Adrenal gland (tissue), 12 donors: ENCODE measurements around the gene LTA4H. TPM values are rescaled to one million over a fixed set of nuclear protein-coding genes. Genes with fewer than 3 reads are reported as not detected.

ENCODE experiments used
- DNase-seq, 7 donors: peaks; one replicate each; pipeline ENCODE4 v3.0.0-alpha.2; 2019 to 2020
- H3K27ac ChIP-seq, 5 donors: fragments of 200-600 bp; sonication (generic) in 4 of 5; 1 replicate in 3 of 5; 2 replicates in 2 of 5; pipeline versions ENCODE4 v1.5.1 to v1.8.0; 2016 to 2020; ENCODE audit warnings: mild to moderate bottlenecking in 1 of 5
- H3K27me3 ChIP-seq: fragments of 200-600 bp; 2 replicates; pipeline ENCODE4 v1.8.0; 2021
- H3K36me3 ChIP-seq, 2 donors: fragments of 200-600 bp; replicated peaks in 1 of 2; 1 replicate in 1 of 2; 2 replicates in 1 of 2; pipeline versions ENCODE4 v1.5.1 to v1.8.0; 2018 to 2022
- H3K4me1 ChIP-seq, 2 donors: fragments of 200-600 bp; replicated peaks in 1 of 2; 1 replicate in 1 of 2; 2 replicates in 1 of 2; pipeline versions ENCODE4 v1.5.1 to v1.8.0; 2018 to 2021
- H3K4me3 ChIP-seq, 4 donors: fragments of 200-600 bp; sonication (generic) in 3 of 4; one replicate each; pipeline ENCODE4 v1.5.1; 2016 to 2018
- H3K9me3 ChIP-seq, 3 donors: fragments of 200-600 bp; sonication (generic) in 1 of 3; replicated peaks in 1 of 3; 1 replicate in 2 of 3; 2 replicates in 1 of 3; pipeline versions ENCODE4 v1.5.1 to v1.8.0; 2016 to 2021
- POLR2A ChIP-seq, 2 donors: fragments of 450-650 bp; IDR thresholded peaks; one replicate each; pipeline ENCODE4 v1.6.1; 2017; ENCODE audit warnings: antibody characterized with exemption in 2 of 2, mild to moderate bottlenecking in 2 of 2, moderate library complexity in 1 of 2
- WGBS, 4 donors: extraction: QIAGEN DNeasy Blood & Tissue Kit in 2 of 4; methylation state at CpG; one replicate each; pipeline versions ENCODE4 v1.1.5 to v1.1.7; 2013 to 2017; 5-methylcytosine and 5-hydroxymethylcytosine counted together
- intact Hi-C, 2 donors: fragments of 100-400 bp; cut with DNase I; formaldehyde crosslinking; loops; one replicate each; pipeline versions ENCODE4 v1.14.1 to v1.15.0; 2022 to 2023
- polyA plus RNA-seq, 3 donors: library from polyadenylated mRNA; stranded (reverse); fragments of 200-250 nt in 2 of 3; fragments of 350-450 nt in 1 of 3; fragmentation: Illumina TruSeq in 1 of 3; extraction: RNeasy Lipid Tissue Mini Kit (QIAGEN cat#74804) in 1 of 3; gene quantifications; one replicate each; pipeline ENCODE4 v1.2.3, GENCODE V29; 2013 to 2014
- total RNA-seq, 9 donors: library from RNA; depleted of rRNA in 4 of 9; stranded (reverse); fragments of >200 nt in 4 of 9; fragments of 120-200 nt in 1 of 9; fragmentation: NEBNext Ultra II Directional in 1 of 9; extraction: Animal tissue kit (Norgen Biotek cat#: 25700) in 1 of 9; gene quantifications; one replicate each; pipeline versions ENCODE4 v1.1.0 to v1.2.4, GENCODE V29; 2013 to 2023
- TF ChIP-seq, protein P1 (sequence below), 6 experiments: fragments of 450-650 bp in 4 of 6; fragments of 200-600 bp in 2 of 6; sonication (generic) in 1 of 6; IDR thresholded peaks; 1 replicate in 5 of 6; 2 replicates in 1 of 6; pipeline versions ENCODE4 v1.5.1 to v1.8.0; 2016 to 2021; ENCODE audit warnings: antibody characterized with exemption in 6 of 6, mild to moderate bottlenecking in 2 of 6, moderate library complexity in 1 of 6
- donor health status: healthy with polysubstance abuse.
- donor health status: Bipolar disorder and iron deficiency.
- donor health status: DM: yes; HTN: yes; CAD: no.
- donor health status: DM: no; HTN: no; CAD: no.
- donor health status: DM: no; HTN: no; CAD: no.
- donor health status: DM: yes; HTN: yes; CAD: no.

Gene LTA4H
- total and polyA plus RNA-seq, 12 donors: 61.8 to 164 (median 97.8) TPM

DNA sequence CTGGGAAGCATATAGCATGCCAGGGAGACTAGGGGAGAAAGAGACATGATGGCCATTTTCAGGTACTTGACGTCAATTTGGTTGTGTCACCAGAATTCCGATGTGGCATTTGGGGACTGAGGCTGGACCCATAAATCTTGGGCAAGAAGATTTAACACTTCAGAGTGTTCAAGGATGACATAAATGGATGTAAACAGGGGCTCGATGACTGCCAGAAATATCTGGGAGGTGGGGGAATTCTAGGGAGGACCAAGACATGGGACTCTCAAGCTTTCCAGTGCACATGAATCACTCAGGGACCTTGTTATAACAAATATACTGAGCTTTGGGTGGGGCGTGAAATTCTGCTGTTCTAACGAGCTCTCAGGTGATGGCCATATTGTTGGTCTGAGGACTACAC is 57.0 kb downstream of the LTA4H start:
- Histone ChIP-seq H3K27ac (no peak overlapping the region), H3K27me3 (no peaks in the 10 kb centered on the region), H3K4me1 (no peaks in the 10 kb centered on the region), H3K4me3 (no peak overlapping the region), H3K36me3 (no peaks in the 10 kb centered on the region), H3K9me3 (no peaks in the 10 kb centered on the region)
- intact Hi-C loops: no loop called here
- 88 to 96% (median 91%) methylated on average over 5 of the region's 5 CpGs for WGBS, 4 donors
- DNase-seq: no peak
- TF ChIP-seq, protein P1, sequence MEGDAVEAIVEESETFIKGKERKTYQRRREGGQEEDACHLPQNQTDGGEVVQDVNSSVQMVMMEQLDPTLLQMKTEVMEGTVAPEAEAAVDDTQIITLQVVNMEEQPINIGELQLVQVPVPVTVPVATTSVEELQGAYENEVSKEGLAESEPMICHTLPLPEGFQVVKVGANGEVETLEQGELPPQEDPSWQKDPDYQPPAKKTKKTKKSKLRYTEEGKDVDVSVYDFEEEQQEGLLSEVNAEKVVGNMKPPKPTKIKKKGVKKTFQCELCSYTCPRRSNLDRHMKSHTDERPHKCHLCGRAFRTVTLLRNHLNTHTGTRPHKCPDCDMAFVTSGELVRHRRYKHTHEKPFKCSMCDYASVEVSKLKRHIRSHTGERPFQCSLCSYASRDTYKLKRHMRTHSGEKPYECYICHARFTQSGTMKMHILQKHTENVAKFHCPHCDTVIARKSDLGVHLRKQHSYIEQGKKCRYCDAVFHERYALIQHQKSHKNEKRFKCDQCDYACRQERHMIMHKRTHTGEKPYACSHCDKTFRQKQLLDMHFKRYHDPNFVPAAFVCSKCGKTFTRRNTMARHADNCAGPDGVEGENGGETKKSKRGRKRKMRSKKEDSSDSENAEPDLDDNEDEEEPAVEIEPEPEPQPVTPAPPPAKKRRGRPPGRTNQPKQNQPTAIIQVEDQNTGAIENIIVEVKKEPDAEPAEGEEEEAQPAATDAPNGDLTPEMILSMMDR (IDR thresholded peaks at IDR 0.05): no peak
- TF ChIP-seq POLR2A (IDR thresholded peaks at IDR 0.05): no peak

DNA sequence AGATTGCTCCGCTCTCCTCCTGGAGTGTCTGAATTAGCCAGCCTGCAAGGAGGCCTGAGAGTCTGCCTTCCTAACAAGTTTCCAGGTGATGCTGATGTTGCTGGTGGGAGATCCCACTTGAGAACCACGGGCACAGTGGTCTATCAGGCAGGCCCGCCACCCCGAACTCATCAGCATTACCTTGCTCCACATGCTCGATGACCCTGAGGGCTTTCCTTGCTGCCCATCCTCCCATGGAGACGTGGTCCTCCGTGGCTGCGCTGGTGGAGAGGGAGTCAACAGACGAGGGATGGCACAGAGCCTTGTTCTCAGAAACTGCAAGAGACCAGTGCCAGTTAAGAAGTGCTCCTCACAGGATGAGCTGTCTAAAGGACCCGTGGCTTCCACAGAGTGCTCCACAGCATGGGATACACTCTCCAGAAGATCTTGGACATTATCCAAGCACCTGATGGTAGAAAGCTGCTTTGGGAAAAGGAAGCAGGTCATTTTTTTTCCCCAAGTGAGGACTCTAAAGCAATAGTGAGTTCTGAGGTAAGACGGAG is 57.6 kb downstream of the LTA4H start:
- intact Hi-C loops: no loop called here
- TF ChIP-seq, protein P1 (IDR thresholded peaks at IDR 0.05): no peak
- no peak for TF ChIP-seq POLR2A (IDR thresholded peaks at IDR 0.05)
- no peak for DNase-seq

DNA sequence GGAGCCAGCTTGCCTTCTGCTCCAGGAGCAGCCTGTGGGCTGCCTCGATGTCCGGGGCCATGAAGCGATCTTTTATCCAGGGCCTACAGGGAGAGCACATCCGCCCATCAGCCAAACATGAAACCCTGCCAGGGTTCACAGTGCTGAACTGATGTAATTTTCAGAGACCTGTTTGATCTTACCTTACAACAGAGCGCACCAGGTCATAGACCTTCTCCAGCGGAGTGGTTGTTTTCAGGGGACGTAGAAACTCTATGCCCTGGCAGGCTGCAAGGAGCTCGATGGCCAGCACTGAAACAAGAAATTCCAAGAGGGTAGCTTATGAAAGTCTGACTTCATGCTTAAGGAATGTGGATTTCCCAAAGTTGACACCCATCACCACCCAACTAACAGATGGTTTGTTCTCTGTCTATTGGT is 59.0 kb downstream of the LTA4H start:
- WGBS, 4 donors: 91 to 96% (median 93%) methylated on average over 7 to 8 of the region's 8 CpGs
- intact Hi-C loops: no loop called here
- TF ChIP-seq, protein P1 (IDR thresholded peaks at IDR 0.05): no peak
- no peak for TF ChIP-seq POLR2A (IDR thresholded peaks at IDR 0.05)

More for the DNA sequence above, 57.6 kb downstream of the LTA4H start:
- Histone ChIP-seq H3K27ac (no peak overlapping the region), H3K27me3 (no peaks in the 10 kb centered on the region), H3K9me3 (no peaks in the 10 kb centered on the region), H3K36me3 (no peaks in the 10 kb centered on the region), H3K4me3 (no peak overlapping the region), H3K4me1 (no peaks in the 10 kb centered on the region)
- 86 to 93% (median 87%) methylated on average over 3 to 11 of the region's 11 CpGs for WGBS, 4 donors

DNA sequence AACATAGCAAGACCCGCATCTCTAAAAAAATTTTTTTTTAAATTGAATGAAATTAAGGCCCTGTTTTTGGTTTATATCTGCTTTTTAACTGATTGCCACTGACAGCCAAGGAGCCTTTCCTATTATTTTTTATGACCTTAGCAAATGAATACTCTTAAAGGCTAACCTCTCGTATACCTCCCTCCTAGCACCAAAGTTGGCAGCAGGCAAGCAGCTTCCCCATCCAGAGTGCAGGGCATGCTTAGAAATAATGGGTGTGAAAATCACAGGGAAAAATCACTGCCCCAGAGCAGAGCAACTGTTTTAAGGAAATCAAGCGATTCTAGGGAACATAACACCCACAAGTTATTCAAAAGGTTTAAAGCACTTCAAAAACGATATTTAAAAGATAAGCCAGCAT is 59.9 kb downstream of the LTA4H start:
- intact Hi-C loops: no loop called here
- Histone ChIP-seq H3K9me3 (no peaks in the 10 kb centered on the region), H3K4me1 (no peaks in the 10 kb centered on the region), H3K27me3 (no peaks in the 10 kb centered on the region), H3K27ac (no peak overlapping the region), H3K36me3 (no peaks in the 10 kb centered on the region), H3K4me3 (no peak overlapping the region)
- DNase-seq: no peak
- no peak for TF ChIP-seq POLR2A (IDR thresholded peaks at IDR 0.05)
- TF ChIP-seq, protein P1 (IDR thresholded peaks at IDR 0.05): no peak
- 84 to 89% (median 87%) methylated on average over 4 of the region's 4 CpGs for WGBS, 4 donors

More for the DNA sequence above, 59.0 kb downstream of the LTA4H start:
- no peaks in the 10 kb centered on the region for H3K4me1 ChIP-seq
- no peaks in the 10 kb centered on the region for H3K27me3 ChIP-seq
- DNase-seq: no peak
- H3K9me3 ChIP-seq: no peaks in the 10 kb centered on the region
- H3K36me3 ChIP-seq: no peaks in the 10 kb centered on the region
- H3K27ac ChIP-seq: no peak overlapping the region
- no peak overlapping the region for H3K4me3 ChIP-seq
